ENCODE measurements around the gene S100A11. TPM values are rescaled to one million over a fixed set of nuclear protein-coding genes. Genes with fewer than 3 reads are reported as not detected.

S100A11 gene
- polyA plus RNA-seq, 1 donor, result 146 TPM

GRCh38 chr1:152039461-152039860 lies 2.7 kb upstream of the S100A11 start:
- DNase-seq (ENCODE audit: low read depth), result no peak

GRCh38 chr1:152038871-152039270 lies 2.1 kb upstream of the S100A11 start:
- DNase-seq (ENCODE audit: low read depth), result no peak

GRCh38 chr1:152035539-152036266 lies 1.1 kb downstream of the S100A11 start:
- no peak for DNase-seq (ENCODE audit: low read depth)

- DNase-seq (ENCODE audit: low read depth), result no peak
Measured at GRCh38 chr1:152034654-152035538, 1.9 kb downstream of the S100A11 start.

- DNase-seq (ENCODE audit: low read depth), result no peak
Measured at GRCh38 chr1:152034324-152034653, 2.5 kb downstream of the S100A11 start.

GRCh38 chr1:152029929-152030211 lies 6.9 kb downstream of the S100A11 start:
- no peak for DNase-seq (ENCODE audit: low read depth)

- no peak for DNase-seq (ENCODE audit: low read depth)
Measured at GRCh38 chr1:152029144-152029928, 7.5 kb downstream of the S100A11 start.

GRCh38 chr1:152026895-152027294 lies 9.9 kb downstream of the S100A11 start:
- DNase-seq (ENCODE audit: low read depth), result no peak

- DNase-seq (ENCODE audit: low read depth), result no peak
Measured at GRCh38 chr1:152024223-152024622, 12.6 kb downstream of the S100A11 start.

GRCh38 chr1:152023221-152023620 lies 13.6 kb downstream of the S100A11 start:
- no peak for DNase-seq (ENCODE audit: low read depth)

- DNase-seq (ENCODE audit: low read depth), result no peak
Measured at GRCh38 chr1:152022474-152022873, 14.3 kb downstream of the S100A11 start.

- no peak for DNase-seq (ENCODE audit: low read depth)
Measured at GRCh38 chr1:152021569-152021968, 15.2 kb downstream of the S100A11 start.

- DNase-seq (ENCODE audit: low read depth), result no peak
Measured at GRCh38 chr1:152020849-152021248, 16.0 kb downstream of the S100A11 start.

GRCh38 chr1:152018537-152018936 lies 18.3 kb downstream of the S100A11 start:
- DNase-seq (ENCODE audit: low read depth), result no peak

- no peak for DNase-seq (ENCODE audit: low read depth)
Measured at GRCh38 chr1:152015766-152016165, 21.0 kb downstream of the S100A11 start.

GRCh38 chr1:152014943-152015342 lies 21.9 kb downstream of the S100A11 start:
- no peak for DNase-seq (ENCODE audit: low read depth)

GRCh38 chr1:152013664-152014237 lies 23.1 kb downstream of the S100A11 start:
- no peak for DNase-seq (ENCODE audit: low read depth)

GRCh38 chr1:152009691-152010090 lies 27.1 kb downstream of the S100A11 start:
- DNase-seq (ENCODE audit: low read depth), result no peak

GRCh38 chr1:152007047-152007446 lies 29.8 kb downstream of the S100A11 start:
- DNase-seq (ENCODE audit: low read depth), result no peak

GRCh38 chr1:152005360-152005912 lies 31.4 kb downstream of the S100A11 start:
- DNase-seq (ENCODE audit: low read depth), result no peak

GRCh38 chr1:152003846-152004442 lies 32.9 kb downstream of the S100A11 start:
- DNase-seq (ENCODE audit: low read depth), result no peak

Data from forelimb muscle (tissue), 1 donor.